IMR-90 (cell line): Measurements from ENCODE around the gene GHR.

Experiments
- CEBPB ChIP-seq: IDR thresholded peaks from 2 replicates; pipeline ENCODE4 v1.6.1; 2012; ENCODE audit warnings: low read depth, low read length, improper control_type of control experiment
- POLR2A ChIP-seq: IDR thresholded peaks from 2 replicates; pipeline ENCODE4 v1.6.1; 2012; ENCODE audit warnings: mild to moderate bottlenecking, low read depth, low read length
- RAD21 ChIP-seq: IDR thresholded peaks from 2 replicates; pipeline ENCODE4 v1.6.1; 2012; ENCODE audit warnings: low read length, improper control_type of control experiment
- RFX5 ChIP-seq: IDR thresholded peaks from 2 replicates; pipeline ENCODE4 v1.8.0; 2012; ENCODE audit warnings: low read depth, mild to moderate bottlenecking, low read length, moderate library complexity
- SMC3 ChIP-seq: fragments of 150-350 bp; IDR thresholded peaks from 2 replicates; pipeline ENCODE4 v1.6.1; 2016; ENCODE audit warnings: low read depth, mild to moderate bottlenecking, antibody characterized with exemption, low read length, moderate library complexity
- TF ChIP-seq, protein P1 (sequence below): conservative IDR thresholded peaks from 2 replicates; pipeline ENCODE4 v1.5.1; 2012; ENCODE audit warnings: mild to moderate bottlenecking, low read depth, low read length, improper control_type of control experiment

DNA sequence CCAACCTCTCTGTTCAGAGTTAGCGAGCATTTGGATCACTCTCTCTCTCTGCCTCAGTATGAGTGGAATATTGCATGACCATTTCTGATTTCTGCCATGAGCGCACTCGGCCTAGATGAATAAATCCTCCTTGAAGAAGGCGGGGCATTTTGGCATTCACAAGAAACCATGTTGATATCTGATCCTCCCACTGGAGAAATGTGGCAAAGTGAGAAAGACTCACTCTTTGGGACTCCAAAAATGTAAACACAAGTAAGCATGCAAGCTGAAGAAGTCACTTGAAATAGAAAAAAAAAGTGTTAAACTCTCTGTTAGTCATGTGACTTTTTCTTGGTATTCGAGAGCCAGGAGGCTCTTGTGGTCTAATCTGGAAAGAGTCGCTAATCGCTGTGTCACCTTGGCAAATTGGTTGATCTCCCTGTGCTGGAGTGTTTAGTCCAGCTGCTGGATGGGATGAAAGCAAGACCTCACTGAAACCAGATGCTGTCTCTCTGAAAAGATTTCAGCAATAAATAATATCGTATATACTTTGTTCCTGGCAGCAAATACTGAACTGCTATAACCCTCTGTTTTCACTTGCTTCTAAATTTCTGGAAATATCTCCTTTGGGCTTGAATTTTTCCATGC, 95.5 kb downstream of the GHR start:
- TF ChIP-seq, protein P1, sequence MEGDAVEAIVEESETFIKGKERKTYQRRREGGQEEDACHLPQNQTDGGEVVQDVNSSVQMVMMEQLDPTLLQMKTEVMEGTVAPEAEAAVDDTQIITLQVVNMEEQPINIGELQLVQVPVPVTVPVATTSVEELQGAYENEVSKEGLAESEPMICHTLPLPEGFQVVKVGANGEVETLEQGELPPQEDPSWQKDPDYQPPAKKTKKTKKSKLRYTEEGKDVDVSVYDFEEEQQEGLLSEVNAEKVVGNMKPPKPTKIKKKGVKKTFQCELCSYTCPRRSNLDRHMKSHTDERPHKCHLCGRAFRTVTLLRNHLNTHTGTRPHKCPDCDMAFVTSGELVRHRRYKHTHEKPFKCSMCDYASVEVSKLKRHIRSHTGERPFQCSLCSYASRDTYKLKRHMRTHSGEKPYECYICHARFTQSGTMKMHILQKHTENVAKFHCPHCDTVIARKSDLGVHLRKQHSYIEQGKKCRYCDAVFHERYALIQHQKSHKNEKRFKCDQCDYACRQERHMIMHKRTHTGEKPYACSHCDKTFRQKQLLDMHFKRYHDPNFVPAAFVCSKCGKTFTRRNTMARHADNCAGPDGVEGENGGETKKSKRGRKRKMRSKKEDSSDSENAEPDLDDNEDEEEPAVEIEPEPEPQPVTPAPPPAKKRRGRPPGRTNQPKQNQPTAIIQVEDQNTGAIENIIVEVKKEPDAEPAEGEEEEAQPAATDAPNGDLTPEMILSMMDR, result no peak
- TF ChIP-seq SMC3, result no peak
- TF ChIP-seq POLR2A, result no peak
- TF ChIP-seq RFX5, result no peak
- no peak for TF ChIP-seq RAD21
- TF ChIP-seq CEBPB, result no peak
